Esophagus squamous epithelium (tissue), 5 donors: ENCODE data around the gene PRKAR2B. TPM values are rescaled to one million over a fixed set of nuclear protein-coding genes. Genes with fewer than 3 reads are reported as not detected.

Source experiments
- DNase-seq: peaks from one replicate; lab custom pipeline; 2025; lab: John Stamatoyannopoulos, UW
- H3K27ac ChIP-seq, 4 donors: fragments of 200-600 bp; sonication (generic); one replicate each; pipeline ENCODE4 v1.5.1; 2016 to 2019; ENCODE audit warnings: mild to moderate bottlenecking in 1 of 4
- H3K27me3 ChIP-seq, 4 donors: fragments of 200-600 bp; sonication (generic); 1 replicate in 3 of 4; 2 replicates in 1 of 4; pipeline versions ENCODE4 v1.5.1 to v1.6.0; 2017 to 2021; ENCODE audit warnings: antibody characterized with exemption in 1 of 4
- H3K36me3 ChIP-seq, 3 donors: fragments of 200-600 bp; sonication (generic); one replicate each; pipeline ENCODE4 v1.5.1; 2016 to 2019
- H3K4me1 ChIP-seq, 3 donors: fragments of 200-600 bp; sonication (generic); one replicate each; pipeline ENCODE4 v1.5.1; 2017 to 2019
- H3K4me3 ChIP-seq, 4 donors: fragments of 200-600 bp; sonication (generic); 1 replicate in 3 of 4; 2 replicates in 1 of 4; pipeline ENCODE4 v1.5.1; 2016 to 2019; ENCODE audit warnings: mild to moderate bottlenecking in 2 of 4, moderate library complexity in 1 of 4
- H3K9me3 ChIP-seq, 3 donors: fragments of 200-600 bp; sonication (generic); one replicate each; pipeline ENCODE4 v1.5.1; 2016 to 2019
- POLR2A ChIP-seq, 4 donors: fragments of 450-650 bp; IDR thresholded peaks; one replicate each; pipeline ENCODE4 v1.6.1; 2017; ENCODE audit warnings: antibody characterized with exemption in 4 of 4, mild to moderate bottlenecking in 4 of 4, moderate library complexity in 3 of 4
- WGBS, 2 donors: methylation state at CpG; one replicate each; pipeline ENCODE4 v1.1.5; 2018; 5-methylcytosine and 5-hydroxymethylcytosine counted together
- intact Hi-C: fragments of 100-400 bp; cut with DNase I; formaldehyde crosslinking; loops from one replicate; pipeline ENCODE4 v1.15.0; 2022
- total RNA-seq, 4 donors: library from RNA; depleted of rRNA; stranded (reverse); fragments of >200 nt; gene quantifications; one replicate each; pipeline ENCODE4 v1.1.0, GENCODE V29; 2016
- TF ChIP-seq, protein P1 (sequence below), 6 experiments: fragments of 450-650 bp in 4 of 6; fragments of 200-600 bp in 2 of 6; sonication (generic) in 2 of 6; IDR thresholded peaks; one replicate each; pipeline ENCODE4 v1.5.1; 2016 to 2019; ENCODE audit warnings: antibody characterized with exemption in 6 of 6, mild to moderate bottlenecking in 4 of 6, moderate library complexity in 4 of 6
- donor health status: DM: yes; HTN: yes; CAD: no.

Gene PRKAR2B
- total RNA-seq, 4 donors from 2014 or later, result 1.1 to 23.1 (median 4.2) TPM

- H3K36me3 ChIP-seq, result no peaks in the 10 kb centered on the region
- no peak overlapping the region for H3K4me3 ChIP-seq
- no peaks in the 10 kb centered on the region for H3K9me3 ChIP-seq
- intact Hi-C loops, result no loop called here
- H3K4me1 ChIP-seq, result no peaks in the 10 kb centered on the region
- 50 to 68% methylated on average over 5 of the region's 5 CpGs for WGBS, 2 donors
- TF ChIP-seq, protein P1, sequence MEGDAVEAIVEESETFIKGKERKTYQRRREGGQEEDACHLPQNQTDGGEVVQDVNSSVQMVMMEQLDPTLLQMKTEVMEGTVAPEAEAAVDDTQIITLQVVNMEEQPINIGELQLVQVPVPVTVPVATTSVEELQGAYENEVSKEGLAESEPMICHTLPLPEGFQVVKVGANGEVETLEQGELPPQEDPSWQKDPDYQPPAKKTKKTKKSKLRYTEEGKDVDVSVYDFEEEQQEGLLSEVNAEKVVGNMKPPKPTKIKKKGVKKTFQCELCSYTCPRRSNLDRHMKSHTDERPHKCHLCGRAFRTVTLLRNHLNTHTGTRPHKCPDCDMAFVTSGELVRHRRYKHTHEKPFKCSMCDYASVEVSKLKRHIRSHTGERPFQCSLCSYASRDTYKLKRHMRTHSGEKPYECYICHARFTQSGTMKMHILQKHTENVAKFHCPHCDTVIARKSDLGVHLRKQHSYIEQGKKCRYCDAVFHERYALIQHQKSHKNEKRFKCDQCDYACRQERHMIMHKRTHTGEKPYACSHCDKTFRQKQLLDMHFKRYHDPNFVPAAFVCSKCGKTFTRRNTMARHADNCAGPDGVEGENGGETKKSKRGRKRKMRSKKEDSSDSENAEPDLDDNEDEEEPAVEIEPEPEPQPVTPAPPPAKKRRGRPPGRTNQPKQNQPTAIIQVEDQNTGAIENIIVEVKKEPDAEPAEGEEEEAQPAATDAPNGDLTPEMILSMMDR (IDR thresholded peaks at IDR 0.05), result no peak
- no peak for TF ChIP-seq POLR2A (IDR thresholded peaks at IDR 0.05)
- H3K27me3 ChIP-seq, result no peaks in the 10 kb centered on the region
- DNase-seq, result no peak
- H3K27ac ChIP-seq, result no peak overlapping the region
Observed at GRCh38 chr7:107020400-107020799, 24.1 kb upstream of the PRKAR2B start.

DNA sequence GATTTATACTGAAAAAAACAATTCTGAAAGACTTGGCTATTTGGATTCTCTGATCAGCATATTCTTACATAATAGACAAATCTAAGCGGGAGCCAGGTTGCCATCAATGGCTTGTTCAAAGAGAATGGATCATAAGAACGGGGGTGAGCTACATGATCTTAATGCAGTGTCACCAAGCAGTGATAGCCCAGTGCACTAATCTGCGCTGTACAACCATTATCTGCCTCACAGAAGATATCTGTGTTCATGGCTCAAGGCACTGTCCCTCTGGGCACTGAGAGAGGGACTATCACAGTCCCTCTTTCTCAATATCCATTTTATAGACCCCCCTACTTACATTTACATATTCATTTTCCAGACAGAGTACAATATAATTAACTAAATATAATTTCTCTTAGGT, 22.9 kb upstream of the PRKAR2B start:
- no peaks in the 10 kb centered on the region for H3K36me3 ChIP-seq
- no peak overlapping the region for H3K27ac ChIP-seq
- no peaks in the 10 kb centered on the region for H3K4me1 ChIP-seq
- no peaks in the 10 kb centered on the region for H3K27me3 ChIP-seq
- WGBS, 2 donors, result 79 to 93% methylated on average over 3 of the region's 3 CpGs
- intact Hi-C loops, result no loop called here
- H3K4me3 ChIP-seq, result no peak overlapping the region
- no peaks in the 10 kb centered on the region for H3K9me3 ChIP-seq
- TF ChIP-seq POLR2A (IDR thresholded peaks at IDR 0.05), result no peak
- no peak for DNase-seq

GRCh38 chr7:107023522-107024151, 20.9 kb upstream of the PRKAR2B start:
- no peak for DNase-seq
- Histone ChIP-seq H3K27ac (no peak overlapping the region), H3K4me1 (no peaks in the 10 kb centered on the region), H3K27me3 (no peaks in the 10 kb centered on the region), H3K36me3 (no peaks in the 10 kb centered on the region), H3K9me3 (no peaks in the 10 kb centered on the region), H3K4me3 (no peak overlapping the region)
- TF ChIP-seq, protein P1 (IDR thresholded peaks at IDR 0.05), result no peak
- TF ChIP-seq POLR2A (IDR thresholded peaks at IDR 0.05), result no peak
- intact Hi-C loops, result no loop called here

DNA sequence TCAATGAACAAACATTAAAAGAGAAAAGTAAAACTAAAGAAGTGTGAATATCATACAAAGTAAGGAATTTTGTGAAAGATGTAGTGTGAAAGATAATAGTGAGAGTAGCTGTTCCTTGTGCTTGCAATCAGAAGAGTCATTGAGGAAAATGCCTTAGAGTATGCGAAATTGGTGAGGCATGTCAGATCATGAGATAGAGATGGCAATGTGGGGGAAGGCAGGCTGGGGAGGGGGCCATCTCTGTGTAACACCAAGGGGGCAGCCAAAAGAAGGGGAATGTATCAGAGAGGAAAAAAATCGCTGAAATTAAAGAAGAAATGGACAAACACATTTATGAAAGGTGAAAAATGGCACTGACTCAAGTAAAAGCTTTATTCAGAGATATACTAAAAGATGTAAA, 19.6 kb upstream of the PRKAR2B start:
- WGBS, 2 donors, result 73 to 92% methylated on average over 2 of the region's 2 CpGs
- H3K36me3 ChIP-seq, result no peaks in the 10 kb centered on the region
- DNase-seq, result no peak
- no peaks in the 10 kb centered on the region for H3K4me1 ChIP-seq
- intact Hi-C loops, result no loop called here
- no peak overlapping the region for H3K4me3 ChIP-seq
- TF ChIP-seq, protein P1 (IDR thresholded peaks at IDR 0.05), result no peak
- TF ChIP-seq POLR2A (IDR thresholded peaks at IDR 0.05), result no peak
- H3K27me3 ChIP-seq, result no peaks in the 10 kb centered on the region
- H3K27ac ChIP-seq, result no peak overlapping the region
- H3K9me3 ChIP-seq, result no peaks in the 10 kb centered on the region

DNA sequence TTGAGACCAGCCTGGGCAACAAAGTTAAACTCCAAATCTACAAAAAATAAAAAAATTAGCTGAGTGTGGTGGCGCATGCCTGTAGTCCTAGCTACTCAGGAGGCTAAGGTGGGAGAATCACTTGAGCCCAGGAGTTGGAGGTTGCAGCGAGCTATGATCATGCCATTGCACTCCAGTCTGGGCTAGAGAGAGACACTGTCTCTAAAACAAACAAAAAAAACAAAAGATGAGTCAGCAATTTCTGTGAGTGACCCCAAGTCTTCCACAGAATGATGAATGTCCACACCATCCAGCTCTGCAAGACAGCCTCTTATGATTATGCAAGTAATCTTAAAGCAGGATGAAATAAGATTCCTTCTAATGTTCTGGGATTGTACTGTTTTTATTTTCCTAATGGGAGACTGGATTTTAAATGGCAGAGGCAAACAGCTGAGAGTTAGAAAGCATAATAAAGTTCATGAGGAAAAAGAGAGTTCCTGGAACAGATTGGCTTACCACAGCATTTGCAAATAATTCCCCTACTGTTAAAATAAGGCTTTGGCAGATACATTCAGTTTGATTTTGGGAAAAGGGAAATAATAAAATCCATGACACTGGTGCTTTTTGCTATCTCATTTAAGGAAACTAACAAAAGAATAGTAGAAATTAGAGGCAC, 18.9 kb upstream of the PRKAR2B start:
- 71 to 90% methylated on average over 2 of the region's 2 CpGs for WGBS, 2 donors
- Histone ChIP-seq H3K27ac (no peak overlapping the region), H3K36me3 (no peaks in the 10 kb centered on the region), H3K27me3 (no peaks in the 10 kb centered on the region), H3K4me1 (no peaks in the 10 kb centered on the region), H3K9me3 (no peaks in the 10 kb centered on the region), H3K4me3 (no peak overlapping the region)
- TF ChIP-seq, protein P1 (IDR thresholded peaks at IDR 0.05), result no peak
- no peak for TF ChIP-seq POLR2A (IDR thresholded peaks at IDR 0.05)
- intact Hi-C loops, result no loop called here
- DNase-seq, result no peak
